ENCODE measurements around the gene FAM120B.

FAM120B gene

DNA sequence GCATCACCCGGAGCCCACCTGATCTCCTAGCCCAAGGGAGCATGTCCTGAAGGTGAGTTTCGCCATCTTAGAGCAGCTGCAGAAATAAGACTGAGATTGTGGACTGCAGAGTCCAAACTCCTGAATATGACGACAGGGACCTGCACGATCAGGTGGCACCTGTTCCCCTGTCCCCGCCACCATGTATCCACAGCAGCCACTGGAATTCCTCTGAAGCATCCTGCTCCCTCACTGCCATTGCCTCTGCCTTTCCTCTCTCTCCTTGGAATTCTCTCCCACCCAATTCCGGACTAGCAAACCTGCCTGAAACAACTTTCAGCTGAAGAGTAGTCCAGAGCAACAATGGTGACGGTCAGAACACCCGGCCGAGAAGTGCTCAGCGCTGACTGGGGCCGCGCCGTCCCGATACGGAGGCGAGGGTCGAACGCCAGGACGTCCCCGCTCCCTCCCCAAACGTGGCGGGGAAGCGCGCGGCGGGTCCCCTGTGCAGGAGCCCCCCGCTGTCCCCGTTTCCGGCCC, 694 bp upstream of the FAM120B start:
- DNase-seq (ENCODE audit: low read depth, low spot score): peak; percentile 18
- H3K4me3 ChIP-seq (ENCODE audit: low read depth, low read length): peak overlapping the region; percentile 92
- in situ Hi-C loops (cut with HindIII; ENCODE audit: low sequenced_read_pairs): no loop called here
- TF ChIP-seq, protein P1, sequence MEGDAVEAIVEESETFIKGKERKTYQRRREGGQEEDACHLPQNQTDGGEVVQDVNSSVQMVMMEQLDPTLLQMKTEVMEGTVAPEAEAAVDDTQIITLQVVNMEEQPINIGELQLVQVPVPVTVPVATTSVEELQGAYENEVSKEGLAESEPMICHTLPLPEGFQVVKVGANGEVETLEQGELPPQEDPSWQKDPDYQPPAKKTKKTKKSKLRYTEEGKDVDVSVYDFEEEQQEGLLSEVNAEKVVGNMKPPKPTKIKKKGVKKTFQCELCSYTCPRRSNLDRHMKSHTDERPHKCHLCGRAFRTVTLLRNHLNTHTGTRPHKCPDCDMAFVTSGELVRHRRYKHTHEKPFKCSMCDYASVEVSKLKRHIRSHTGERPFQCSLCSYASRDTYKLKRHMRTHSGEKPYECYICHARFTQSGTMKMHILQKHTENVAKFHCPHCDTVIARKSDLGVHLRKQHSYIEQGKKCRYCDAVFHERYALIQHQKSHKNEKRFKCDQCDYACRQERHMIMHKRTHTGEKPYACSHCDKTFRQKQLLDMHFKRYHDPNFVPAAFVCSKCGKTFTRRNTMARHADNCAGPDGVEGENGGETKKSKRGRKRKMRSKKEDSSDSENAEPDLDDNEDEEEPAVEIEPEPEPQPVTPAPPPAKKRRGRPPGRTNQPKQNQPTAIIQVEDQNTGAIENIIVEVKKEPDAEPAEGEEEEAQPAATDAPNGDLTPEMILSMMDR (IDR thresholded peaks at IDR 0.05; ENCODE audit: low read depth, low read length): no peak

DNA sequence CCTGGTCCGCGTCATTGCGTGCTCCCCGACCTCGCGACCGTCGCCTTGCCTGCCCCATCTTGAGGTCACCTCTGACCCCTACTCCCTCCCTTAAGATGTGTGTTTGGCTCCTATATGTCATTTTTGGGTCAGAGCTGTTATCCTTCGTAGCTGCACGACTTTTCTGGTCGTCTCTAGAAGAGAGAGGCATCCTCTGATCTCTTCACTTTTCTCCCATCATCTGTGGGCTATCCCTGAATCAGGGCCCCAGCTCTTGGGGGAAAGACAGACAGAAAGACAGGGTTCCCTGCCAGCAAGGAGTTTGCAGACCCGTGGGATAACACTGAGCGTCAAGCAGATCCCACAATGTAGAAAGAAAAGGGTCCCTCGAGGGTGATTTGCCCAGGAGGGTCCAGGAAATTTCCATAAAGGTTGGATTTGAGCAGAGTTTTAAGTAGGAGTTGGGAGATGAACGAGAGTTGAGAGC, 555 bp downstream of the FAM120B start:
- in situ Hi-C loops (cut with HindIII; ENCODE audit: low sequenced_read_pairs): no loop called here
- TF ChIP-seq, protein P1 (IDR thresholded peaks at IDR 0.05; ENCODE audit: low read depth, low read length): no peak
- no peak for DNase-seq (ENCODE audit: low read depth, low spot score)
- peak overlapping the region; percentile 92 for H3K4me3 ChIP-seq (ENCODE audit: low read depth, low read length)

DNA sequence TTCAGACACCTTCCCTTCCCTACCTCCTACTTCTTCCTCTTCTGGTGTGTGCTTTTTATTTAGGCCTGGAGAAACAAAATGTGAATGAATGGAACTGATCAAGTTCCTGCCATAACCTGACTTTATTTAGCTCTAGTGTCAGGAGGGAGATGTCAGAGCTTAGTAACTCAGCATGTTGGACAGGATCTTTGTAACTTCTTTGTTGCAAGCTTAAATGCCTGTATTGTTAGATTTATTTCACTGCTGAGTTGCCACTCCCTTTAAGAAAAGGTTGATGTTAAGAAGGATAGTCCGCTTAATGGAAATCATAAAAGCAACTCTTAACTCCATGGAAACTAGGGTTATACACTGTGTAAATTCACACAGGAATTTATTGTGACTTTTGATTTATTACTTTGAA, 2.2 kb downstream of the FAM120B start:
- no peak for DNase-seq (ENCODE audit: low read depth, low spot score)
- in situ Hi-C loops (cut with HindIII; ENCODE audit: low sequenced_read_pairs): no loop called here
- H3K4me3 ChIP-seq (ENCODE audit: low read depth, low read length): no peak overlapping the region
- TF ChIP-seq, protein P1 (IDR thresholded peaks at IDR 0.05; ENCODE audit: low read depth, low read length): no peak

DNA sequence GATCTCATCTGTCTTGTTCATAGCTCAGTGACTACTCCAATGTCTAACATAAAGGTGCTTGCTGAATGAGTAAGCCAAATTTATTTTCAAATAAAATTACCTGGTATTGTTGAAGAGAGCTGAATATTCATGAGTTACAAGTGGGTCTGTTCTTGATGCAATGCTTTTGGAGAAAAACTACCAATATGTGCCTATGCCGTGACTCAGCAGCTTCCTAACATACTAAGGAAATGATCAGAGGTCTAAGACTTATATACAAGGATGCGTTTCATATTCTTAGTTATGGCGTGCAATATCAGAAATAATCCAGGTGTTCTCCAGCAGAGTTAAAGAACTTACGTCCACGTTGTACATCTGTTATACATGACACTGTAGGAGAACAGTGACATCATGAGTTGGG, 5.1 kb downstream of the FAM120B start:
- TF ChIP-seq, protein P1 (IDR thresholded peaks at IDR 0.05; ENCODE audit: low read depth, low read length): no peak
- DNase-seq (ENCODE audit: low read depth, low spot score): no peak
- in situ Hi-C loops (cut with HindIII; ENCODE audit: low sequenced_read_pairs): no loop called here
- no peak overlapping the region for H3K4me3 ChIP-seq (ENCODE audit: low read depth, low read length)

DNA sequence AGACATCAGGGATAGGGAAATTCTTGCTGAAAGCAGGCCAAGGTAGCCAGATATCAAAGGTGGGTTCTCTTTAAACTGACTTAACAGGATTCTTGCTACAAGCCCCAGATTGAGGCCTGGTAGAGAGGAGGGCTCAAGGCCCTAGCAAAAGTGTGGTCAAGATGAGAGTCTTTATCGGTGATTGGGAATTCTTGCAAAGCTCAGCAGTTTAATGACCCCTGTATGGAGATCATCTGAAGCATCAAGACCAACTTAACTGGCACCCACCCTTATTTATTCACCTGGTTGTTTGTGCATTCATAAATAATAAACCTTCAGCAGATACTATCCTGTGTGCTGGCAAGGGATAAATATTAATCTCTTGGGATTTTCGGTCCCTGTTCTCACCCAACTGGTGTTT, 6.3 kb downstream of the FAM120B start:
- in situ Hi-C loops (cut with HindIII; ENCODE audit: low sequenced_read_pairs): no loop called here
- DNase-seq (ENCODE audit: low read depth, low spot score): no peak
- H3K4me3 ChIP-seq (ENCODE audit: low read depth, low read length): no peak overlapping the region
- TF ChIP-seq, protein P1 (IDR thresholded peaks at IDR 0.05; ENCODE audit: low read depth, low read length): no peak

DNA sequence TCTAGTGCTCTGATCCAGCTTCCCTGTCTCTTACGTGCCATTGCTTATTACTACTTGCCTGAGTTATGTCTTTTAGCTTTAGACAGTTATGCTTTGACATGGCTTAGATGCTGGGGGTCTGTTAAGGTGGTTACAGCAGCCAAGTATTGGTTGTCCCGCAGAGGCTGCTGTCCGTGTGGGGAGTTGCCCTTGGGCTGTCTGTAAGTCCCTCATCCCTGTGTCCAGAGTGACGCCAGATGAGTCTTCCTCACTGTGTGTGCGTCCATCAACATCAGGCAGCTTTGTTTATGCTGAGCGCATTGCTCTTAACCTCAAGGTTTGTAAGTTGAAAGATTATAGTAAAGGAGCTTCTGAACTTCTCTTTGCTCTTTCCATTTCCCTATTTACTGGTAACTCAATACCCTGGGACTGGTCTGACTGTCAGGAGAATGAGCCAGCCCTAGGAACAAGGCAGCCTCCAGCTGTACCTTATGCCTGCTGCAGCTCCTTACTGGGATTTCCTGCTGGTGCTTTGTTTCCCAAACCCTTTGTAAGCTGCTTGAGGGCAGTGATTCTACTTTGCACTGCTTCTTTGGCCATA, 7.2 kb downstream of the FAM120B start:
- in situ Hi-C loops (cut with HindIII; ENCODE audit: low sequenced_read_pairs): no loop called here
- TF ChIP-seq, protein P1 (IDR thresholded peaks at IDR 0.05; ENCODE audit: low read depth, low read length): no peak

More for the DNA sequence above, 7.2 kb downstream of the FAM120B start:
- DNase-seq (ENCODE audit: low read depth, low spot score): no peak
- no peak overlapping the region for H3K4me3 ChIP-seq (ENCODE audit: low read depth, low read length)

Data from astrocyte of the spinal cord (primary cell).